GM18507 (cell line): ENCODE data around the gene ANKRD13D.
"Not testable (repeated sequence)": the region's sequence is repeated elsewhere in the genome, so short reads cannot be mapped to it uniquely, and the experiment has no call there.

Source experiments
- DNase-seq: peaks from one replicate; pipeline ENCODE4 v3.0.0; 2011; ENCODE audit warnings: low read depth; ENCODE audit not compliant: insufficient read length; ENCODE audit errors: extremely low spot score
- FAIRE-seq: peaks from 2 replicates; lab custom pipeline; 2011; peaks lifted over from hg19 to GRCh38; lab: Jason Lieb, UNC

ANKRD13D gene

GRCh38 chr11:67312187-67313021 is 23.3 kb downstream of the ANKRD13D start:
- FAIRE-seq (no peak), DNase-seq (no peak)

- FAIRE-seq = no peak
These were observed 24.2 kb downstream of the ANKRD13D start for GRCh38 chr11:67313125-67313890.

GRCh38 chr11:67314218-67314617 is 25.1 kb downstream of the ANKRD13D start:
- no peak for DNase-seq
- no peak for FAIRE-seq

More at GRCh38 chr11:67313125-67313890, 24.2 kb downstream of the ANKRD13D start:
- no peak for DNase-seq

- no peak for DNase-seq
- FAIRE-seq = no peak
These were observed 26.3 kb downstream of the ANKRD13D start for GRCh38 chr11:67315325-67315909.

- FAIRE-seq (no peak), DNase-seq (no peak)
These were observed 27.7 kb downstream of the ANKRD13D start for GRCh38 chr11:67316882-67317204.

GRCh38 chr11:67317205-67317887 is 28.2 kb downstream of the ANKRD13D start:
- peak; percentile 99 for DNase-seq
- peak; percentile 91 for FAIRE-seq

GRCh38 chr11:67317888-67318555 is 28.9 kb downstream of the ANKRD13D start:
- no peak for DNase-seq
- no peak for FAIRE-seq

GRCh38 chr11:67318876-67319275 is 29.8 kb downstream of the ANKRD13D start:
- FAIRE-seq, DNase-seq: not testable (repeated sequence)

- FAIRE-seq (no peak), DNase-seq (no peak)
These were observed 30.9 kb downstream of the ANKRD13D start for GRCh38 chr11:67320011-67320410.

- DNase-seq (no peak), FAIRE-seq (no peak)
These were observed 31.6 kb downstream of the ANKRD13D start for GRCh38 chr11:67320691-67321090.

- DNase-seq (no peak), FAIRE-seq (no peak)
These were observed 32.3 kb downstream of the ANKRD13D start for GRCh38 chr11:67321313-67321871.

- DNase-seq (no peak), FAIRE-seq (no peak)
These were observed 32.9 kb downstream of the ANKRD13D start for GRCh38 chr11:67322049-67322448.

GRCh38 chr11:67323526-67323925 is 34.4 kb downstream of the ANKRD13D start:
- FAIRE-seq = no peak
- no peak for DNase-seq

GRCh38 chr11:67332081-67332691 is 43.1 kb downstream of the ANKRD13D start:
- DNase-seq (no peak), FAIRE-seq (no peak)

- FAIRE-seq = no peak
- DNase-seq = no peak
These were observed 48.2 kb downstream of the ANKRD13D start for GRCh38 chr11:67337257-67337656.

- peak; percentile 21 for FAIRE-seq
- DNase-seq = no peak
These were observed 55.2 kb downstream of the ANKRD13D start for GRCh38 chr11:67344264-67344663.

- DNase-seq = no peak
These were observed 56.3 kb downstream of the ANKRD13D start for GRCh38 chr11:67345247-67345919.

More at GRCh38 chr11:67345247-67345919, 56.3 kb downstream of the ANKRD13D start:
- no peak for FAIRE-seq
